Measurements from ENCODE around the gene RXFP4. TPM values are rescaled to one million over a fixed set of nuclear protein-coding genes. Genes with fewer than 3 reads are reported as not detected.

The RXFP4 gene
- total RNA-seq, 1 donor from 2014 or later: not detected

DNA sequence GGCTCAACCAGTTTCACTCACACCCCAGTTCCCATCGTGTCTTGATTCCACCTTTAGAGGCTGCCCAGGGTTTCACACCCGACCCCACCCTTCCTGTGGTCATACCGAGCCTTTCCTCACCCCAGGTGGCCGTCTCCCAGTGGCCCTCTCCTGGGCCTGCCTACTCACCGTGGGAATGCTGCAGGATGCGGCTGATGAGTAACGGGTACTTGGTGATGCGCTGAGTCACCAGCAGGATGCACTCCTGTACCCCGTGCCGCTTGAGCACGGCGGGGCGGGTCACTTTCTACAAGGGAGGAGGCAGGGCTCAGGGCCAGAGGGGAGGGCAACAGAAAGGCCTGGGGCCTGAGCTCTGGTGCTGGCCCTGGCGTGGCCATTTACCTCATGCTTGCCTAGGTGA, 20.5 kb downstream of the RXFP4 start:
- peak; percentile 68 for DNase-seq

DNA sequence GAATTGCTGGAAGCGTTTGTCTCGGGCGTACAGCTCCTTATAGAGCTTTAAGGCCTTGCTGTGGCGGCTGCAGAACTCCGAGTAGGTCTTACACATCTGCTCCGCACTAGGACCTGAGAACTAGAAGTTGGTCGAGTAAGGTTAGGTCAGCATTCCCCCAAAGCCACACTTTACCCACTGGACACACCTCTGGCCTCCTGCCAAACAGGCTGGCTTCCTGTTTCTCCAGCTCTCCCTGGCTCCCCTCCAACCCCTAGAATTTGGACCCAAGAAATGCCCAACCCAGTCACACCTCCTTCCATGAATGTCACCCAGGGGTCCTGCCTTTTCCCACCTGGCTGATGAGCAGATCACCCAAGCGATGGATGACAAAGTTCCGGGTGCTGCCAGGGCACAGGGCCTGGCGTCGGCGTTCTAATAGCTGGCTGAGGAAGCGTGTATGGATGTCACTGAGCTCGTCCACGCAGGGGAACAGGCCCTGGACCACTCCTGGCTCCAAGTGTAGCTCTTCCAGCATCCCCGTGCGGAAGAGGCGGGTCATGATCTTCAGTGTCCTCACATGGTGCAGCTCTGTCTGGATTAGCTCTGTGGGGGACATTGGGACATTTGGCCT, 21.3 kb downstream of the RXFP4 start:
- no peak for DNase-seq

DNA sequence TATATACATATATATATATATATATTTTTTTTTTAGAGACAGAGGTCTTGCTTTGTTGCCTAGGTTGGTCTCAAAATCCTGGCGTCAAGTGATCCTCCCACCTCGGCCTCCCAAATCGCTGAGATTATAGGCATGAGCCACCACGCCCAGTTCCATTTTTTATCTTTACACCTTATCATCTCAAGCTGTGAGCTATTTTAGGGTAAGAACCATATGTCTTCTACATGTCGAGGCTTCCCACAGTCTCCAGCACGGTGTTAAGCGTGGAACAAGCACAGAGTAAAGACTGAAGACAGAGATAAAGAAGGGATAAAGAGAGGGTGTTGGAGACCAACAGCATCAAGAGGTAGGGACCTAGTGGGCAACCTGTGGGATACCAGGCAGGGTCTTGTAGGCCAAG, 22.8 kb downstream of the RXFP4 start:
- DNase-seq: no peak

DNA sequence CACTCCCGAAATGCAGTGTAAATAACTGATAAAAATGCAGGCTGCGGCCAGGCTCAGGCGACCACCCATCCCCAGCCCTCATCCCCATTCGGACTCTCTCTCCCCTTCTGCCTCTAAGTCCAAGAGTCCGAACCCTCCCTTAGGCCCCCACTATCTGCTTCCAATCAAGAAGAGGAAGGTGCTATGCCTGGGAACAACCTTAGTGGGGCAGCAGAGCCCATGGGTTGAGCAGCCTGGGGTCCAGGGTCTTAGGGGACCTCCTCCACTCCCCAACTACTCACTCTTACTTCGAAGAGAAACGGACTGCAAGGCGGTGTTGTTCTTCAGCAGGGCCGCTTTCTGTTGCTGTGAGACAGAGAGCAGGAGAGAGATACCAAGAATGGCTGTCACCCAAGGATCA, 24.7 kb downstream of the RXFP4 start:
- no peak for DNase-seq

DNA sequence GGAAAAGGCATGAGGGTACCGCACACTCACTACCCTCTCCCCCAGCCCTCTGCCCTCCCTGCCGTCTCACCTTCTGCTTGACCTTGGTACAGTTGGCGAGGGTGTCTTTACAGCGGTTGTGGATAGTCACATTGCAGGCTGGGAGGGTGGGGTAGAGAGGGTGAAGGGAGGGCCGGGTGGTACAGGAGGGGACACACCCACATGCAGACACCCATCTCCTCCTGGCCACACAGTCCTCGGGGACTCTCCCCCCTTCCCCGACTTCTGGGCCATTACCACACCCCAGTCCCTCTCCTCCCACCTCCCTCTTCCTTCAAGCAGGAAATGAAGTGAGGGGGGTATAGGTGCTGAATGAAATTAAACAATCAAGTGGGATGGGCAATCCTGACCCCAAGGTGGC, 25.3 kb downstream of the RXFP4 start:
- no peak for DNase-seq

DNA sequence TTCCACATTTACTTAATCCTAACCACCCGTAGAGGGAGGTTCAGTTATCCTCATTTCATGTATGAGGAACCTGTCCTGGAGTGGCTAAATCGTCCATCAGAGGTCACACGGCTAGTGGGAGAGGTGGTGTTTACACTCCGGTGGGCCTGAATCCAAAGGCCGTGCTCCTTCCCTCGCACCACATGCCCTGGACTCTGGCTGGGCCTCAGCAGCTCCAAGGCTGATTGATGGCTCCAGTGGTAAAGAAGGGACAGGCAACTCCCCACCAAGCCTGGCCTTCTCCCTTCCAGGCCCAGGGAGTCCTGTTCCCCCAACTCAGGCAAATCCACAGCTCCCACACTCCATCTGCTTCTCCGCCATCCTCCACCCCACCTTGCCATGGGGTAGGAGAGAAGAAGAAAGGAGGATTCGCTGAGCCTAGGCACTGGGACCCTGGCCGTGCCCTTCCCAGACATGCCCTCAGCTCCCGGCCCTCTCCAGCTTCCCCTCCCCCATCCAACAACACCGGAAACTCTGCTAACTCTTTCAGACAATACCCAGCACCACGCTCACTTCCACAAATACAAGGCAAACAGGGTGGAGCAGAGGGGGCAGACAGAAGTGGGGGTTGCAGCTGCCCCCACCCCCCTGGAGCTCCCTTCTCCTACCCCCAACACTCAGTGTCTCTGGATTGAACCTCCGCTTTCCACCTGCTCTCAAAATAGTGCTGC, 26.1 kb downstream of the RXFP4 start:
- peak; percentile 42 for DNase-seq

DNA sequence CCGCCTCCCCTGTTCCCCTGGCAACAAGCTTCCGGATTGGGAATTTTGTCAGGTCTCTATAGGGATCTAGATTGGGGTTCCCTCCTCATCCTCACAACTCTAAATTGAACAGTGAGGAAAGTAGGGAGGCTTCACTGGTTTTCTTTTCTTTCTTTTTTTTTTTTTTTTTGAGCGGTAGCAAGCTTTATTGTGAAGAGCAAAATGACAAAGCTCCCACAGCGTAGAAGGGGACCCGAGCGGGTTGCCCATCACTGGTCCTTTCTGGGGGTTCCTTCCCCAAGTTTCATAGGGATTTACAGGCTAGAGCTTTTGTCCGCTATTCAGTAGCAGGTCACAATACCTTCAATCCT, 26.6 kb downstream of the RXFP4 start:
- DNase-seq: no peak

DNA sequence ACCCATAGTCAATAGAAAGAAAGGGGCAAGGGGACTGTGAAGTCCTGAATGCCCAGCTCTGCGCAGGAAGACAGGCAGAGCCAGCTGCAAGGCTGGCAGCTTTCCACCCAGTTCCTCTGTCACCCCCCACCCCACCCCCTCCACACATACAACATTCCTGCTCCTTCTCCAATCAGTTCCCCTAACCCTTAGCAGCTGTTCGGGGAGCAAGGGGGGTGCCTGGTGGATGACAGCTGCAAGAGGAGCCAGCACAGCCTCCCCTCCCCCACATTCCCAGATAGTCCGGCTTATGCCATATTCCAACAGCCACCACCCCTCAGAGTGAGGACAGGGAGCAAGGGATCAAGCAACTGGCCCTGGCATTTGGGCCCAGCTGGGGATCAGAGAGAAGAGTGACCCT, 27.2 kb downstream of the RXFP4 start:
- DNase-seq: peak; percentile 83

DNA sequence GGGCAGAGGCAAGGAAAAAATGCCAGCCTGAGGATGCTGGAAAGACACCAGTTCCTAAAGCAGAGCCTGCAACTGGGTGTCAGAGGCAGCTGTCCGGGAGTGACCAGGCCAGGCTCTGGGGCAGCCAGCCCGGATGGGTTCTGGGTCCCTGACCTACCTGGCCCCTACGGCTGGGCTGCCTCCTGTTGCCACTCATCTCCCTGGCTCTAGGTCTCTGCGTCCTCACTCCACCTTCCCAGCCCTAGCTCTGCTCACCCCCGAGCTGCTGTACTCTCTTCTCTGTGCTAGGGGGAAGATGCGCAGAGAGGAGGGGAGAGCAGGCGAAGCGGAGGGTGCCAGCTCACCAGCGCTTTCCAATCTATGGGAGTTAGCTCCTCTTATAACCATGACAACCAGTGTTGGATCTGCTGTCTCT, 27.9 kb downstream of the RXFP4 start:
- DNase-seq: peak; percentile 63

DNA sequence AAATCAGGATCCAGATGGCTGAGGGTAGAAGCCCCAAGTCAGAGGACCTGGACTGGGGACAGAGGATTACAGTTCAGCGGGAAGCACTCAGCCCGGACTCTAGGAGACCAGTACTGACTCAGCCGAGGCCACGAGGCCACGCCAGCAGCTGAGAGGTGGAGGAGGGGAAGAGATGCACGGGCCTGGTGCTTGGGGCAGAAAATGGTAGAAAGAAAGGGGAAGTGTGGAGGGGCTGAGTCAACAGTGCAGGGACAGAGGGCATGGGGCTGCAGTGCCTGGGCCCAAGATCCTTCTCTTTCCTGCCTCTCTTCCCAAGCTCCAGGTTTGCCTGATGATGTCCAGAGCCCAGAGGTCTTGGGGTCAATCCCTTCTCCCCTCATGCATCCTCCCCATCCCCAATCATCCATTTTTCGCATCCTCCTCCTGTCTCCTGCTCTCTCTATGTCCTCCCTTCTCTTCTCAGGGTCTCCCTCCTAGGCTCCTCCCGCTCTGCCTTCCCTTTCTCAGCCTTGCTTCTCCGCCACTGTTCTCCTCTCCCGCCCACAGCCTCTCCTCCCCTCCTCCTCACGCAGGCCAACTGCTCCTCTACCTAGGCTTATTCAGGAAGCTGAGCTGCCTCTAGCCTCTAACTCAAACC, 29.2 kb downstream of the RXFP4 start:
- DNase-seq: peak; percentile 73

DNA sequence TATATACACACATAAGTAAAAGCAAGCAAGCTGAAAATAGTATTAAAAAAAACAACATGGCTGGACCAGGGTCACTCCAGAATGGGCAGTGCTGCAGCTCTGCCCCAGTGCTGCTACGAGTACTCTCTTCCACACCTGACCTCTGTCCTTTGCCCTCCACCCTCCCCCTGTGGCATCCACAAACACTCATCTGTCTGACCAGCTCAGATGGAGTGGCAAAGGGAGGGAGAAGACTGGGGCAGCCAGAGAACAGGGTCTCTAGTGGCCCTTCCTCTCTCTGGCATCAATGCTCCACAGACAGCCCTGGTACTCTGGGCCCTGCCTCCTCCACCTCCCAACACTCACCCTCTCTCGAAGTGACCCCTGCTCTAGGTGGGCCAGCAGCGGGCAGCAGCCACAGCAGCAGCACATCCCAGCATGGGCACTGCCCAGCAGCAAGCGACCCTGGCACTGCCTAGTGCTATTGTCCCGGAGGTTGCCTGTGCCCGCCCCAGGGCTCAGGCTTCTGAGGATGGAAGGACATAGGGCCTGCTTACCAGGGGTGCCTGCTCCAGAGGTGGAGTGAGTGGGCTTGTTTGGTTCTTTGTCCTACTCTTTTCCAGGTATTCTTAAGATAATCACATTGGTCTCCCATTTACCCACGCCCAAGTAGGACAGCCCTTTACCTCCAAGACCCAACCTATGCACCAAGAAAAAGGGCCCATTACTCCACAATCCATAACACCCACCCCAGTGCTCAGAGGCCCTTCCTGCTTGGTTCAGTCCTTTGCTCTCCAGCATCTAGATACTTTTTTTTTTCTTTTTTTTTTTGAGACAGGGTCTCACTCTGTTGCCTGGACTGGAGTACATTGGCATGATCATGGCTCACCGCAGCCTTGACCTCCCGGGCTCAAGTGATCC, 30.7 kb downstream of the RXFP4 start:
- DNase-seq: peak; percentile 32

DNA sequence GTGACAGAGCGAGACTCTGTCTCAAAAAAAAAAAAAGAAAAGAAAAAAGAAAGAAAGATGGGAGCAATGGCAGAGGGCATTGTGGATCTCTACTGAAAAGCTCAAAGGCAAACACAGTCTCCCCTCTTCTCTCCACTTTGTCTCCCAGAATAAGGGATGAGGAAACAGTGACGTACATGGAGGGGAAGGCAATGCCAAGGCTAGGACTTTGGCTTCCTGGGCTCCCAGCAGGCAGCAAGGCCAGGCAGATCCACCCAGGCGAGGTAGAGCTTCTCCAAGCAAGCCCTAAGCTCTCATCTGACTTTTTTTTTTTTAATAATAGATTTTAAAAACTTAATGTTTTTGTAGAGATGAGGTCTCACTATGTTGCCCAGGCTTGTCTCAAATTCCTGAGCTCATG, 32.3 kb downstream of the RXFP4 start:
- DNase-seq: no peak

DNA sequence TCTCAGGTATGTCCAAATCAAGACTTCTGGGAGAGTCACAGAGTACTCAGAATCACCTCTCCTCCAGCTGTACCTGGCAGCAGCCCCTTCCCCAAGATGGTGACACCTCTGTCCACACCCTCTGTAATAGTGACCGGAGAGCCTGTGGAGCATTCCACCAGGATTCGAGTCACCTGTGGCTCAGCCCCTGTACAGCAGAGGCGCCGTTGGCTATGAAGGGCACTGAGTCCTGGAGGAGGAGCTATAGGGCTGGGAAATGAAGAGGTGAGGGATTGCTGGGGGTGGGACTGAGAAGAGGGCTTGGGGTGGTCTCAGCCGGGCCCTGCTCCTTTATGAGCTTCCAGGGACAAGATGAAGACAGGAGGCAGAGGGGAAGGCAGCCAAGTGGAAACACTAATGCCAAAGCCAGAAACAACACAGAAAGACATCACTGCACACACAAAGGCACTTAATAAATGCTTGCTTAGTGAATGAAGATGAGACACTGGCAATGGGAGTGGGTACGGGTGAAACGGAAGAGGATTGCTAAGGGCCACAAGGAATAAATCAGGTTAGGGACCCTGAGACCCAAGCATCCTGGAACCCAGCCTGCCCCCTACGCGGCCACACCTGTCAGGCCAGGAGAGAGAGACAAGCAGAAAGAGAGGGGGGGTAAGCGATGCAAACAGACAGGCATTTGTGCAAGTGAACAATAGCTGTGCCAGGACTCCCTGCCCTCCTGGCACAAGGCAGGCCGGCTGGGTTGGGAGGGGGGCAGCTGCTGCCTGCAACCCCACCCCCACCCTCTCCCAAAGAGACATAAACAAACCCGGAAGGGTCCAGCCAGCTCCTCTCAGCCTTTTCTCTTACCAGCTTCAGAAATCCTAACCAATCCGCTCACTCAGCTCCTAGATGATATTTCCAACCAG, 33.0 kb downstream of the RXFP4 start:
- DNase-seq: peak; percentile 87

DNA sequence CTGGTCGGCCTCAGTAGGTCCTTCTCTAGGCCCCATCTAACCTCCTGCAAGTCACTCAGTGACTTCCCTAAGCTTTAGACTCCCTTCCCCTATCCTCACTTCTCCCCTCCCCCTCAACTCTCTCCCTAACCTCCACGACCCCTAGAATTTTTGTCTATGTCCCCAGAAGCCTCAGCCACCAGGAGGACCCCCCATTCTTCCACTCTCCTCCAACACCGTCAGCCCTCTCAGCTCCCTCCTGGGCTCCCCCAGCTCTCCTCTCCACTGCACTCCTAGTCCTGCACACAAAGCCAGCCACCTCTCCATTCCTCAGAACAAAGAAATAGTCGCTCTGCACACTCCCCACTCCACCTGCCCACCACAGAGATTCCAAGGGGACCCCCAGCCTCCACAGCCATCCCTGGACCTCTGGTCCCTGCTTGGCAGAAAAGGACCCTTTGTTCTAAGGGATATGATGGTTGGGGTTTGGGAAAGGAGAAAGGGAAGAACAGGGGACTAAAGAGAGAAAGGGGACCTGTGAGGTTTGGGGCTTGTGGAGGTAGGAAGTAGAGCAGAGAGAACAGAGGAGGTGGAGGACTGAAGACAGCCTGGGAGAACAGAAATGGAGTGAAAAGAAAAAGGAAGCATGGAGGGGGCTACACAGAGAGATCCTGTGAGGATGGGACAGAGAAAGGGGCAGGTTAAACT, 34.1 kb downstream of the RXFP4 start:
- no peak for DNase-seq

DNA sequence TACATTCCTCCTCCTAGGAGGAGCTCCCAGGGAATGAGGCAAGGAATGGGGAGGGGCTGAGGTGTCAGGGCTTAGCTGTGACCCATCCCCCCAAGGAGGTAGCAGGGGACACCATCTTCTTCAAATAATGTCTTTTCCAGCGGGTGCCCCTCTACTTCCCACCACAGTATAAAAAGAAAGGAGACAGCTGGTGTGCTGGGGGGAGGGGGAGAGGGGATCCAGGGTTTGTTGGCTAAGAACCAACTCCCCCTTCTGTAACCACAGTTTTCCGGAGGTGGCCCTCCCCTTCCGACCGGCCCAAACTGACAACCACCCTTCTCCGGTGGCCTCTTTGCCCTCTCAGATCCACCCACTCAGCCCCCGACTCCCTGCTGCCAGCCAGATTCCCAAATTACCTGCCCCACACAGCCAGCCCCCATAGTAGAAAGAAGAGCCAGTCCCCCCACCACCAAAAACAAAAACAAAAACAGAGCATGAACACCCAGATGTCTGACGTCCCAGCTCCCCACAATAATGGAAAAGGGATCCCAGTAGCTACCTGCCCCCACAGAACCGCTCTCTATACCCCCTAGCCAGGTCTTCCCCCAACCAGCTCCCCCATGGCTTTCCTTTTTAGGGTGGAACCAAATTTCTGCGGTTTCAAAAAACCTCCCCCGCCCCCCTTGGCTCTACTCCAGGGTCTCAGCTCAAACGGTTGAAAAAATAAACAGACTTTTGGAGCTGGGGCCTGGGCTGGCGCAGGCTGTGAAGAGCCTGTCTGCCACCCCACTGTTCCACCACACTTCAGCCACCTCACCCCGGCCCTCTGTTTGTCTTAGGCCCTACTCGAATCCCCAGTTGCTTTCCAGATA, 34.8 kb downstream of the RXFP4 start:
- DNase-seq: no peak

DNA sequence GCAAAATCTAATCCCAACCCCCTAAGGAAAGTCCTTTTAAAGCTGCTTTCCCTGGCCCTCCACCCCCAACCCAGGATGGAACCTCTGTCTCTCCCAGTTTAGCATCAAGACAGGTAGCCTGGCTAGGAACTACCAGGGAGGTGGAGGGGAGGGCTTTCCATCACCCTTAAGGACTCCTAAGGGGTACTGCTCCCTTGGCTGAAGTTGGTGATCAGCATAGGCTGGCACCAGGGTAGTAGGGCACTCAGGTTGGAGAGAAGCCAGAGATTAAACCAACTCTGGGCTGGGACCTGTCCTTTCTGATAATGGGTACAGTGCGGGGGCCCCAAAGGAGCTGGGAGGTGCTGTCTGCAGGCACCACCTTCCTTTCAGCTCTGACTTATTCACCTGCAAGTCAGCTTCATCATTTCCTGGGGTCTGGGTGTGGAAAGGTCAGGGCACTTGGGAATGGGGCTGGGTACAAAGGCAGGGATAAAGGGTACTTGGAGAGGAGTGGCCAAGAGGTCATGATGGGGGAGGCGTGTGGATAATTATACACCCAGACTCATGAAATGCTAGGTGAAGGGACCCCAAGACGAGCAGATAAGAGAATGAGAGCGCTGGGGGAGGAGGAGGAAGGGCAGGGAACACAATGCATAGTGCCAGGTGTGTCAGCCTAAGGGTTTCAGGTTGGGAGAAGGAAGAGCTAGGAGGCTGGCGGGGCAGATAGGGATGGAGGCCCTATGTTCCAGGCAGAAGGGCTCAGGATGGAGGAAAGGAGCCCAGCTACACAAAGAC, 35.7 kb downstream of the RXFP4 start:
- DNase-seq: no peak

DNA sequence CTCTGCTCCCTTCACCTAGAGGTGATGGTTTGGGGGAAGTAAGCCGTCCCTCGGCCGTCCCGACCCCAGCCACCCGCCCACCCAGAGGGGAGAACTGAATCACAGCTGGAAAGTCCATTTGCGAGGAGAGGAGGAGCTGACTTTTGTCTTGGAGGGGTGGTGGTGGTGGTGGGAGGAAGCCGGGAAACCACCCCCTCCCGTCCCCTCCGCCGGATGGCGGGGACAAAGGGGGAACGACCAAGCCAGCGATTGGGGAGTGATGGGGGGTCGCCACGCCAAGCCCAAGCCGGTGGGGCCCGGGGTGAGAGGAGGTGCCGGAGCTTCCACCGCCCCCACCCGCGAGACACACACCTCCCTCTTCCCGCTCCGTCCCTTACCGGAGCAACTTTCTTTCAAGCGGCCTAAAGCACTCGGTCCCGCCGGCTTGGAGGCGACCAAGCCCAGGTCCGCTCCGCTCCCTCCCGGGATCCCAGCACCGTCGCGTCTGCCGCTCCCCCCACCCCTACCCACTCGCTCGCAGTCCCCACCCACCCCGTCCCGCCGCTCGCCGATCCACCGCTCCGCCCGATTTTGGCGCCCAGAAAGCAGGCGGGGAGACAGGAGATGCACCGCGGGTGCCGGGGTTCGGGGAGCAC, 36.4 kb downstream of the RXFP4 start:
- no peak for DNase-seq

DNA sequence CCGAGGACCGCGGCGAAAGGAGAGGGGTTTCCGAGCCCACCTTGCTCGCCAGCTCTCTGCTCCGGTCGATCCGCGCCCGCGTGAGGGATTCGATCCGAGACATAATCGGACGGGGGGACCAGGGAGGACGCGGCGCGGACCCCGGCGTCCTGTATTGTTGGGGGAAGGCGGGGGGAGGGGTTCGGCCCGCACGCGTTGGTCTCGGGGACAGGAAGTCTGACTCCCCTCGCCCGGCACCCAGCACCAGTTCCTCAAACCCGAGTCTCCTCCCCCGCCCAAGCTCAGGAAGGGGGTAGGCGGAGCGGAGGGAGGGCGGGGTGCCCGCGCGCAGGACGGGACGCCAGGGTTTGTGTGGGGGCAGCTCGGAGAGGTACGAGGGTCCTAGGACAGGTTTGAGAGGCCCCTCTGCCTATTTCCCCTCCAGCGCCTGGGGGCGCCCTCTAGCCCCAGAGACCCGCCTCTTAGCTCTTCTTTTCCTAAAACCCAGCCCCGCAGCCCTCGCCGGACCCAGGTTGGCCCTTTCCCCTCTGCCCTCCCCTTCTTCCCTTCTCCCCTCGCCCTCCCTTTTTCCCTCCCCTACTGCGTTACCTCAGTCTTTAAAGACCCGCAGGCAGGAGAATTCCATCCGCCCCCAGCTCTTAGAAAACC, 37.0 kb downstream of the RXFP4 start, which contains the start of gene ARHGEF2:
TSS of gene ARHGEF2 (minus strand) at position 223 of the 648 bp plus-strand sequence. CDS start at position 103, 120 bp downstream.
- DNase-seq: peak; percentile 52
